Measurements from ENCODE around the gene MYO7A.

MYO7A gene

GRCh38 chr11:77213589-77214428, 85.8 kb downstream of the MYO7A start:
- DNase-seq (ENCODE audit: low spot score), result no peak

DNA sequence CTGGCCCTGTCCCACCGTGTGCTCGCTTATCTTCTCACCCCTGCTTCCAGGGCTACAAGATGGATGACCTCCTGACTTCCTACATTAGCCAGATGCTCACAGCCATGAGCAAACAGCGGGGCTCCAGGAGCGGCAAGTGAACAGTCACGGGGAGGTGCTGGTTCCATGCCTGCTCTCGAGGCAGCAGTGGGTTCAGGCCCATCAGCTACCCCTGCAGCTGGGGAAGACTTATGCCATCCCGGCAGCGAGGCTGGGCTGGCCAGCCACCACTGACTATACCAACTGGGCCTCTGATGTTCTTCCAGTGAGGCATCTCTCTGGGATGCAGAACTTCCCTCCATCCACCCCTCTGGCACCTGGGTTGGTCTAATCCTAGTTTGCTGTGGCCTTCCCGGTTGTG, 86.5 kb downstream of the MYO7A start:
- DNase-seq (ENCODE audit: low spot score), result no peak

GRCh38 chr11:77215106-77215505, 87.1 kb downstream of the MYO7A start:
- no peak for DNase-seq (ENCODE audit: low spot score)

- no peak for DNase-seq (ENCODE audit: low spot score)
Observed at GRCh38 chr11:77217156-77217555, 89.1 kb downstream of the MYO7A start.

GRCh38 chr11:77223797-77224196, 95.8 kb downstream of the MYO7A start:
- DNase-seq (ENCODE audit: low spot score), result no peak

DNA sequence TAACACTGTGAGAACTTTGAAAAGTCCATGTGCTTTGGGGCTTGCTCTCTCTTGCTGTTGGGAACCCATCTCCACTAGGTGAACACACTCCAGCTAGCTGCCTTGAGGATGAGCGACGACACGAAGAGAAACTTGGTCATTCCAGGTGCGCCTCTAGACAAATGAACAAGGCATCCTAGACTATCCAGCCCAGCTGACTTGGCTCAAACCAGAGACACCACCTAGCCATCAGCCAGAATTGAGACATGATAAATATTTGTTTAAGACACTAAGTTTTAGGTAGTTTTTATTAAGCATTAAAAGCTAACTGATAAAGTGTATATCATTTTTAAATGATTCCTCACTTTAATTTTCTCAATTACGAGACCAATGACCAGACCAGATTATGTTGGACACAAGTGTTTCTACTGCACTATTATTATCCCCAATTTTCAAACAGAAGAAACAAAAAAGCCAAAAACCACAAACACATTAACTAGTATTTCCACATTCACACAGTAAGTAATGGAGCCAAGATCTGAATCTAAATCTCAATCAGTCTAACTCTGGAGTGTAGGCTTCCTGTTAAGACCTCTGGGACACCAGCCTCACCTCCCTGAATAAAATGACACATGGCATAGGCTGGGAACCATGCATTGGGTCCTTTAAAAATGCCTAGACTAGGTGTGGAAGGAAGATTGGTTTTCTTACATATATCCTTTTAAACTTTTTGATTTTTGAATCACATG, 103.0 kb downstream of the MYO7A start:
- DNase-seq (ENCODE audit: low spot score), result no peak

GRCh38 chr11:77231800-77232199, 103.8 kb downstream of the MYO7A start:
- DNase-seq (ENCODE audit: low spot score), result no peak

DNA sequence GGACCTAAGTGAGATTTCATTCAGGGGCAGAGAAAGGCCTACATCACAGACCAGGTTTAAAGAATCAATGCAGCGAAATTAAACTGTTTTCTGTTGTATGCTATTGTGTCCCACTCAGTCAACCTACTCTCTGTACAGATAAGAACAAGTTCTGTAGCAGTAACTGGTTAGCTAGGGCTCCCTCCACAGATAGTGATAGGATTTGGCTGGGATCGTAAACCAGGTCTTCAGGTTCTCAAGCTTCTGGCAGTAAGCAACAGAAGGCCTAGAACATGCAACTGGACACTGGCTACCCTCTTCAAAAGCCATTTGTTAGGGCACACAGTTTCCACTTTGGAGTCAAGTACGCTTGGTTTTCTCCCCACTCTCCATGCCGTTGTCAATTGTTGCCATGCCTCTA, 104.2 kb downstream of the MYO7A start:
- no peak for DNase-seq (ENCODE audit: low spot score)

- no peak for DNase-seq (ENCODE audit: low spot score)
Observed at GRCh38 chr11:77233011-77233410, 105.0 kb downstream of the MYO7A start.

GRCh38 chr11:77236901-77237300, 108.9 kb downstream of the MYO7A start:
- no peak for DNase-seq (ENCODE audit: low spot score)

DNA sequence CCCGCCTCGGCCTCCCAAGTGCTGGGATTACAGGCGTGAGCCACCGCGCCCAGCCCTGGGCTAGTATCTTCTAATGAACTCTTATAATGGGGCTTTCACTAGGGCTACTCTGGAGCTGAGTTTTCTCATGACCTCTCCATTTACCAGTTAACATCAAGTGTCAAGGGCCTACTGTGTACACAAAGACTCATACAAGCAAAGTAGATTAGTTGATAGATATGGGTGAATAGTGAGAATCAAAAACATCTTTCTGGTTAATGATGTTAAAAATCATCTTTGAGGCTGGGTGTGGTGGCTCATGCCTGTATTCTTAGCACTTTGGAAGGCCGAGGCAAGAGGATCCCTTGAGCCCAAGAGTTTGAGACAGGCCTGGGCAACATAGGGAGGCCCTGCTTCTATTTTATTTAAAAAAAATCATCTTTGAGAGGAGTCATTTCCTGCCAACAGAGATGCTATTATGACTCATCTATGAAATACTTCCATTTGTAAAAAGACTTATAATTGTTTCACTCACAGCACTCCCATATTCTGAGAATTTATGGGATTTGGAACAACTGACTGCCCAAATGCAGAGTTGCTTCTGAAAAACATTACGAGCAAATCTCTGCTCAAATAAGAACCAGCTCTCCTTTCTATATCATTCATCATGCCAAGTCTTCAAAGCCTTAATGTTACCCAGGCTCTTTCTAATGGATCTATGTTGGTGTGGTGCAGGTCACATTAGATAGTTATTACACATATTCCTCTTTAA, 116.4 kb downstream of the MYO7A start:
- no peak for DNase-seq (ENCODE audit: low spot score)

DNA sequence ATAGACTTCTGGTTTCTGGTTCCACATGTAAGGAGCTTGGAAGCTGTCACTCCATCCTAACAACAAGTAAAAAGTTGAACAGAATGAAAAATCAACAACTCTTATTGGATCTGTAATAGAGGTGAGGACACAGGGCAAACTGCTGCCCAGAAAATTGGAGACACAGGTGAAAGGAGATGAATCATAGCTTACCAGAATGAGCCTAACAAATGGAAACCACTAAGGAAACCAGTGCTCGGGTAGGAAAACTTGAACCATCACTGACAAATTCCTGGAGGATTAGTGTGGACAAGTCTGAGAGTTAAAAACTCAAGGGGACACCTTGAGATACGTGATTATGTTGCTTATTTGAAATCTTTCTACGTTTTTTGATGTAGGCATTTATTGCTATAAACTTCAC, 121.4 kb downstream of the MYO7A start:
- no peak for DNase-seq (ENCODE audit: low spot score)

- DNase-seq (ENCODE audit: low spot score), result no peak
Observed at GRCh38 chr11:77250881-77251640, 123.0 kb downstream of the MYO7A start.

DNA sequence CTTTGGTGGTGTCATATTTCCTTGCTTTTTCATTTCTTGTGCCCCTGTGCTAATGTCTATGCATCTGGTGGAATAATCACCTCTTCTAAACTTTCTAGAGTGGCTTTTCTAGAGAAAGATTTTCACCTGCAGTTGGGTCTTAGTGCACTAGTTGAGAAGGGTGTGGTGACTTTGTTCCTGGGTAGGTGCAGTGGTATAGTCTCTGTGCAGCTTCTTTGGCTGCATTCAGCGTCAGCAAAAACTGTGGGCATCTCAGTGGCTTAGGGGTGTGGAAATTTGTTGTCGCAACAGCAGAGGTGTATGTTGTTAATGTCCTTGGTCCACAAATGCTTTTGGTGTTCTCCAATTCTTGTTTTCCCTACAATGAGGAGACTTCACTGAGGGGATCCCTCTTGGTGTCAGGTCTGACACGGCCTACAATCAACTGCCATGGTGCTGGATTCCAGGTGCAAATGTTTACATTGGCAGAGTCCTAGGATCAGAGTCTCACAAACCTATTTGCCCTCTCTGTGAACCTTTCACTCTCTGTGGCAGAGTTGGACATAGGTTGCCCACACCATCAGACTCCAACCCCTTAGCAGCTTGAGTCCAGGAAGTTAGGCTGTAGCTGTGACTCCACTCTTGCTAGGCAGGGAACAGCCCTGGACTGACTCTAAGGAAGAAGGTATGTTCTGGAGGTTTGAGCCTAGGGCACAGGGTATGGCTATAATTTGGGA, 124.7 kb downstream of the MYO7A start:
- DNase-seq (ENCODE audit: low spot score), result no peak

DNA sequence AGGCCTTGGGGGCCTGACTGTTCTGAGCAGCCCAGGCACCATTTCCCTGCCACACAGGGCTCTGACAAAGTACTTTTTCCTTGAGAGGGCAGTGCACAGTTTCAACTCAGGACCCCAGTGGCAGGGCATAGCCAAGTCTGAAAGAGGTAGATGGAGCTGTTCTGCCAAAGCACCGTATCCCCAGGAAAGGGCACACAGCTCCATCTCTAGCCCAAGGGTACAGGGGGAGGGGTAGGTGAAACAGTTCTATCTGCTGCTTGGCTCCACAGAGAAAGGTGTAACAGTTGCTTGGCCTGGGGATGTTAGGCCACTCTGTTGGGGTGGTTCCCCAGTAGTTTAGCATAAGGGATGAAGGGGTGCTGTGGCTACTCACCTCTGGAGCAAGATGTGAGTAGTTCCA, 125.6 kb downstream of the MYO7A start:
- no peak for DNase-seq (ENCODE audit: low spot score)

GRCh38 chr11:77259641-77260040, 131.6 kb downstream of the MYO7A start:
- DNase-seq (ENCODE audit: low spot score), result no peak

GRCh38 chr11:77262803-77263202, 134.8 kb downstream of the MYO7A start:
- no peak for DNase-seq (ENCODE audit: low spot score)

Measured in hematopoietic multipotent progenitor cell treated with erythropoietin and hydrocortisone succinate and interleukin-3 and kit ligand, for 15 days (in vitro differentiated cells).